ENCODE results near the gene NHS.

GRCh38 chrX:17425551-17425950 is 50.6 kb downstream of the NHS start:
- TF ChIP-seq CTCF (IDR thresholded peaks at IDR 0.05), result no peak
- TF ChIP-seq POLR2A (IDR thresholded peaks at IDR 0.05), result no peak
